ENCODE results near the gene AMPH. TPM values are rescaled to one million over a fixed set of nuclear protein-coding genes. Genes with fewer than 3 reads are reported as not detected.

The AMPH gene
- total and polyA plus RNA-seq, 2 experiments from 2014 or later, result 0.48 to 1.4 TPM

GRCh38 chr7:38451840-38452239, 179.3 kb downstream of the AMPH start:
- Histone ChIP-seq H3K4me3 (no peak overlapping the region), H3K36me3 (no peaks in the 10 kb centered on the region), H3K27me3 (no peaks in the 10 kb centered on the region), H3K27ac (no peak overlapping the region), H3K4me1 (ENCODE audit: low read depth) (no peaks in the 10 kb centered on the region), H3K9me3 (ENCODE audit: low read depth) (no peaks in the 10 kb centered on the region)
- DNase-seq (ENCODE audit: low read depth in 1 of 2, low spot score in 1 of 2), result peak; percentile 26 to 72
- TF ChIP-seq CTCF (IDR thresholded peaks at IDR 0.05; ENCODE audit: low read depth, low read length), result peak; percentile 42

GRCh38 chr7:38448584-38449234, 182.5 kb downstream of the AMPH start:
- Histone ChIP-seq H3K27ac (no peak overlapping the region), H3K4me1 (ENCODE audit: low read depth) (no peaks in the 10 kb centered on the region), H3K9me3 (ENCODE audit: low read depth) (no peaks in the 10 kb centered on the region), H3K36me3 (no peaks in the 10 kb centered on the region), H3K27me3 (no peaks in the 10 kb centered on the region), H3K4me3 (no peak overlapping the region)
- no peak for TF ChIP-seq CTCF (IDR thresholded peaks at IDR 0.05; ENCODE audit: low read depth, low read length)
- no peak for DNase-seq (ENCODE audit: low read depth in 1 of 2, low spot score in 1 of 2)

- no peaks in the 10 kb centered on the region for H3K27me3 ChIP-seq
- no peaks in the 10 kb centered on the region for H3K36me3 ChIP-seq
- no peak overlapping the region for H3K27ac ChIP-seq
- no peaks in the 10 kb centered on the region for H3K9me3 ChIP-seq (ENCODE audit: low read depth)
- no peaks in the 10 kb centered on the region for H3K4me1 ChIP-seq (ENCODE audit: low read depth)
- no peak for TF ChIP-seq CTCF (IDR thresholded peaks at IDR 0.05; ENCODE audit: low read depth, low read length)
- DNase-seq (ENCODE audit: low read depth in 1 of 2, low spot score in 1 of 2), result peak in 1 of 2 donors; percentile 32
- no peak overlapping the region for H3K4me3 ChIP-seq
Measured at GRCh38 chr7:38448054-38448453, 183.1 kb downstream of the AMPH start.

- no peaks in the 10 kb centered on the region for H3K4me1 ChIP-seq (ENCODE audit: low read depth)
- H3K4me3 ChIP-seq, result no peak overlapping the region
- H3K36me3 ChIP-seq, result no peaks in the 10 kb centered on the region
- H3K9me3 ChIP-seq (ENCODE audit: low read depth), result no peaks in the 10 kb centered on the region
- no peak for TF ChIP-seq CTCF (IDR thresholded peaks at IDR 0.05; ENCODE audit: low read depth, low read length)
- no peaks in the 10 kb centered on the region for H3K27me3 ChIP-seq
- DNase-seq (ENCODE audit: low read depth in 1 of 2, low spot score in 1 of 2), result no peak
- H3K27ac ChIP-seq, result no peak overlapping the region
Measured at GRCh38 chr7:38438970-38439369, 192.2 kb downstream of the AMPH start.

- no peaks in the 10 kb centered on the region for H3K27me3 ChIP-seq
- no peak for TF ChIP-seq CTCF (IDR thresholded peaks at IDR 0.05; ENCODE audit: low read depth, low read length)
- DNase-seq (ENCODE audit: low read depth in 1 of 2, low spot score in 1 of 2), result no peak
- H3K36me3 ChIP-seq, result no peaks in the 10 kb centered on the region
- no peaks in the 10 kb centered on the region for H3K9me3 ChIP-seq (ENCODE audit: low read depth)
- no peak overlapping the region for H3K27ac ChIP-seq
- H3K4me3 ChIP-seq, result no peak overlapping the region
- H3K4me1 ChIP-seq (ENCODE audit: low read depth), result no peaks in the 10 kb centered on the region
Measured at GRCh38 chr7:38432671-38433070, 198.5 kb downstream of the AMPH start.
